HCT116 (cell line): ENCODE data around the gene SIGLEC14.

Experiments
- EZH2phosphoT487 ChIP-seq: fragments of 200-600 bp; IDR thresholded peaks from 2 replicates; pipeline ENCODE4 v1.6.1; 2018; ENCODE audit warnings: antibody characterized with exemption, borderline replicate concordance
- POLR2AphosphoS5 ChIP-seq: IDR thresholded peaks from 2 replicates; pipeline ENCODE4 v1.6.1; 2011; ENCODE audit warnings: mild to moderate bottlenecking, low read depth, low read length, moderate library complexity

- TF ChIP-seq POLR2AphosphoS5 (no peak), EZH2phosphoT487 (no peak)
These were observed 5.6 kb upstream of the SIGLEC14 start for GRCh38 chr19:51652266-51652665.
